Activated CD8-positive, alpha-beta T cell treated with anti-CD3 and anti-CD28 coated beads for 36 hours (primary cell): ENCODE measurements around the gene KDSR. TPM values are rescaled to one million over a fixed set of nuclear protein-coding genes. Genes with fewer than 3 reads are reported as not detected.

Experiments used
- ATAC-seq: fragments of 200-7000 bp; cut with Tn5 transposase; one replicate; pipeline ENCODE4 v1.10.0; 2021; ENCODE audit warnings: mild to moderate bottlenecking, moderate library complexity
- CTCF ChIA-PET: fragments of 350-600 bp; sonication (Branson Sonifier 250); formaldehyde crosslinking; loops from one replicate; lab custom pipeline; 2021; ENCODE audit warnings: antibody characterized with exemption; lab: Charles Lee
- POLR2A ChIA-PET: fragments of 350-600 bp; sonication (Branson Sonifier 250); formaldehyde crosslinking; loops from one replicate; lab custom pipeline; 2021; ENCODE audit warnings: antibody characterized with exemption; lab: Charles Lee
- DNase-seq: peaks from one replicate; pipeline ENCODE4 v3.0.0-alpha.2; 2020
- H3K27ac Mint-ChIP-seq: one replicate; pipeline ENCODE4 v1.8.0; 2021; ENCODE audit warnings: mild to moderate bottlenecking, mixed read lengths
- H3K27me3 Mint-ChIP-seq: one replicate; pipeline ENCODE4 v1.8.0; 2021; ENCODE audit warnings: mixed read lengths
- H3K36me3 Mint-ChIP-seq: one replicate; pipeline ENCODE4 v1.8.0; 2021; ENCODE audit warnings: low read depth, mixed read lengths
- H3K4me1 Mint-ChIP-seq: one replicate; pipeline ENCODE4 v1.8.0; 2021; ENCODE audit warnings: low read depth, mixed read lengths
- H3K4me3 Mint-ChIP-seq: one replicate; pipeline ENCODE4 v1.8.0; 2021; ENCODE audit warnings: mild to moderate bottlenecking, moderate library complexity, mixed read lengths
- H3K9me3 Mint-ChIP-seq: one replicate; pipeline ENCODE4 v1.8.0; 2021; ENCODE audit warnings: mixed read lengths
- CTCF ChIP-seq: fragments of 200-600 bp; IDR thresholded peaks from one replicate; pipeline ENCODE4 v1.8.0; 2022; ENCODE audit warnings: antibody characterized with exemption, mild to moderate bottlenecking
- intact Hi-C: fragments of 100-400 bp; cut with micrococcal nuclease; formaldehyde crosslinking; loops from one replicate; pipeline ENCODE4 v1.10.0; 2022
- total RNA-seq, 2 experiments: library from RNA; stranded (reverse); gene quantifications; one replicate each; pipeline ENCODE4 v1.2.3, GENCODE V29; 2021

KDSR gene
- total RNA-seq, 2 experiments from 2014 or later = 53.4 TPM

DNA sequence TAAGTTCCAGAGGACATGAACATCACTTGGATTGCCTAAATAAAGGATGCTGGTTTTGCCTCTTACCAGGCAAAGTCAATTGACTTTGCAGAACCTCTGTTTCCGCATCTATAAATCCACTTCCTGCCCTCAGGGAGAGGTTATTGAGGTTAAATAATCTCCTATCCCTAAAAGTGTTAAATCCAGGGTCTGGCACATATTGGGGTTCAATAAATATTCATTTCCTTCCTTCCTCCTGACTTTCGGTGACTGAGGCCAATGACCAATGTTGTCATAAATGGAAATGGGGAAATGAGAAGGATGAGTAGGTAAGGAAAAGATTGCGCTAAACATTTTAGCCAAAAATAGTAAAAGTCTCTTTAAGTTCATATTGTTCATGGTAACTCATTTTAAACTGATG, 63.5 kb downstream of the KDSR start:
- H3K36me3 Mint-ChIP-seq = peaks cover 78% of the 10 kb centered on the region
- H3K27ac Mint-ChIP-seq = peak overlapping the region; percentile 89
- POLR2A ChIA-PET = interaction anchor here (1.3 to 3.0 kb wide), 2 partner anchors 8 to 15 kb away, joined by 6 to 23 read pairs; partner anchors contain the start of gene BCL2
- CTCF ChIA-PET = interaction anchor here (0.9 to 4.0 kb wide), 2 partner anchors 8 to 15 kb away, joined by 3 to 26 read pairs; partner anchors contain the start of gene BCL2
- H3K9me3 Mint-ChIP-seq = no peaks in the 10 kb centered on the region
- no peak for DNase-seq
- TF ChIP-seq CTCF = no peak
- no peak for ATAC-seq
- H3K27me3 Mint-ChIP-seq = no peaks in the 10 kb centered on the region
- H3K4me3 Mint-ChIP-seq = peak overlapping the region; percentile 41
- intact Hi-C loops = loop anchor here (5.0 kb wide), 3 partner anchors 36 to 146 kb away; no protein-coding TSS in a partner anchor
- peaks cover 89% of the 10 kb centered on the region for H3K4me1 Mint-ChIP-seq

DNA sequence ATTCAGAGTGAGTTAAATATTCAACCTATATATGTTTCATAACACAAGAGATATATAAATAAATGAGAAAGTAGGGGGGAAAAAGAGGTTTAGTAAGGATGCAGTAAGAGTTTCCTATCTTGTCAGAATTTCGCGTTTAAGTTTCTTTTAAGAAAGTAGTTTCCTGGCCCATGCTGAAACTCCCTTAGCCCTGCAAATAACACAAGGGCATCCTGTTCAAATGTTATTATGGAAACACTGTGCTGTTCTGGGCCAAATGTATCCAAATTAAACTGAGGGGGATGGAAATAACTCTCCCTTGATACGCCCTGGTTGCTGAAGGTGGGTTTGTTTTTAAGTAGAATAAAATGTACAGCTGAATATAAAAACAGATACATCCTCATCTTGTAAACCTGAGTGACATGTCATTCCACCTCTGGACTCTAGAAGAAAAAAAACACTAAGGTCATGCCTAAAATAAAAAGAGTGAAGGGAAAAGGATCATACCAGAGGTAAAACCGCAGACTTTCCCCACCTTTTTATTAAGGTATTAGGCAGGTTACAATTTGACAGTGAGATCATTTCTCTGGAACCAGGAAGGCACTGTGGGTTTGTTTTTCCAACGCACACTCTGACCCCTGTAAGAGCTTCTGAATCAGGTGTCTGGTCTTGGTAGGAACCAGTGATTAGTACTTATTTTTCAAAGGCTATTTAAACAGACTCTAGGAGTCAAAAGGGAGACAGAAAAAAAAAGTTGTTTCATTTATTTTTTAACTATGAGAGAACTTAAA, 64.2 kb downstream of the KDSR start:
- CTCF ChIA-PET = interaction anchor here (0.7 to 4.0 kb wide), 4 partner anchors 8 to 37 kb away, joined by 3 to 26 read pairs (median 3); partner anchors contain the start of gene BCL2
- peak; percentile 39 for DNase-seq
- ATAC-seq = peak; percentile 57
- no peak for TF ChIP-seq CTCF
- peaks cover 89% of the 10 kb centered on the region for H3K4me1 Mint-ChIP-seq
- H3K27ac Mint-ChIP-seq = peak overlapping the region; percentile 89
- H3K36me3 Mint-ChIP-seq = peaks cover 80% of the 10 kb centered on the region
- no peaks in the 10 kb centered on the region for H3K27me3 Mint-ChIP-seq
- no peaks in the 10 kb centered on the region for H3K9me3 Mint-ChIP-seq
- POLR2A ChIA-PET = interaction anchor here (1.0 to 3.0 kb wide), 5 partner anchors 8 to 106 kb away, joined by 3 to 23 read pairs (median 6); partner anchors contain the start of gene BCL2
- peak overlapping the region; percentile 44 for H3K4me3 Mint-ChIP-seq
- intact Hi-C loops = loop anchor here (5.0 kb wide), 3 partner anchors 36 to 146 kb away; no protein-coding TSS in a partner anchor

- Mint-ChIP-seq H3K27me3 (no peaks in the 10 kb centered on the region), H3K27ac (peak overlapping the region; percentile 89), H3K36me3 (peaks cover 83% of the 10 kb centered on the region), H3K4me1 (peaks cover 86% of the 10 kb centered on the region), H3K9me3 (no peaks in the 10 kb centered on the region), H3K4me3 (peak overlapping the region; percentile 44)
- no peak for TF ChIP-seq CTCF
- DNase-seq = no peak
- ATAC-seq = no peak
- ChIA-PET CTCF (interaction anchor here (0.9 to 4.0 kb wide), 2 partner anchors 13 to 16 kb away, joined by 3 to 26 read pairs; partner anchors contain the start of gene BCL2), POLR2A (interaction anchor here (0.6 to 3.0 kb wide), 8 partner anchors 9 to 221 kb away, joined by 3 to 23 read pairs (median 4); partner anchors contain the start of gene BCL2)
- intact Hi-C loops = loop anchor here (5.0 kb wide), 3 partner anchors 35 to 145 kb away; no protein-coding TSS in a partner anchor
Measured at GRCh38 chr18:63302220-63302619, 64.8 kb downstream of the KDSR start.

DNA sequence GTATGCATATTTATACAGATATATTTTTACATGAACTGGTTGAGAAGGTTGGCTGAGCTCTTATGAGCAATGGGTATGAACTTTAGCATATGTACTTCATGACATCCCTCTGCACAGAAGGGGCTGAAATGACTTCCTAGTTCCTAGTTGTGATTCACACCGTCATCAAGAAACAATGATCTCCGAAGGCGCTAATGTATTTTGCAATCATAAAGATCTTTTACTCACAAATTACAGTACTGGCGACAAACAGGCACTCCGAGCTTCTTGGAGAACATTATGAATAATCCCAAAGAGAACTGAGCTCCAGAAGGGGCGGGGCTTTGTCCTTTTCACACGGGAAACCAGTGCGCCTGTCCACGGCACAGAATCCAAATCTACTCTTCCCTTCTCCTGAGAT, 65.6 kb downstream of the KDSR start:
- Mint-ChIP-seq H3K4me3 (peak overlapping the region; percentile 44), H3K4me1 (peaks cover 83% of the 10 kb centered on the region), H3K9me3 (no peaks in the 10 kb centered on the region), H3K27me3 (no peaks in the 10 kb centered on the region), H3K36me3 (peaks cover 79% of the 10 kb centered on the region), H3K27ac (peak overlapping the region; percentile 89)
- no peak for DNase-seq
- intact Hi-C loops = loop anchor here (2.0 to 5.0 kb wide), 4 partner anchors 15 to 144 kb away; no protein-coding TSS in a partner anchor
- ChIA-PET POLR2A (interaction anchor here (0.6 to 3.0 kb wide), 5 partner anchors 17 to 221 kb away, joined by 3 to 23 read pairs (median 4); partner anchors contain the start of gene BCL2), CTCF (interaction anchor here (4.0 kb wide), 1 partner anchor 17 kb away, joined by 26 read pairs; the partner anchor contains the start of gene BCL2)
- no peak for TF ChIP-seq CTCF
- peak; percentile 19 for ATAC-seq
